Glutamatergic neuron (in vitro differentiated cells): Measurements from ENCODE around the gene CEP170. TPM values are rescaled to one million over a fixed set of nuclear protein-coding genes. Genes with fewer than 3 reads are reported as not detected.

Experiments used
- DNase-seq: peaks from one replicate; pipeline ENCODE4 v3.0.0; 2022
- H3K27ac Mint-ChIP-seq: one replicate; pipeline ENCODE4 v1.8.0; 2020; ENCODE audit warnings: mild to moderate bottlenecking, mixed read lengths, inconsistent platforms; ENCODE audit not compliant: unreplicated experiment
- H3K27me3 Mint-ChIP-seq: one replicate; pipeline ENCODE4 v1.8.0; 2020; ENCODE audit warnings: mild to moderate bottlenecking, moderate library complexity, mixed read lengths, inconsistent platforms; ENCODE audit not compliant: unreplicated experiment
- H3K36me3 Mint-ChIP-seq: one replicate; pipeline ENCODE4 v1.8.0; 2020; ENCODE audit warnings: mild to moderate bottlenecking, mixed read lengths, inconsistent platforms; ENCODE audit not compliant: unreplicated experiment
- H3K4me1 Mint-ChIP-seq: one replicate; pipeline ENCODE4 v1.8.0; 2020; ENCODE audit warnings: mild to moderate bottlenecking, low read depth, mixed read lengths, inconsistent platforms; ENCODE audit not compliant: unreplicated experiment
- H3K4me3 Mint-ChIP-seq: one replicate; pipeline ENCODE4 v1.8.0; 2020; ENCODE audit warnings: mild to moderate bottlenecking, mixed read lengths, inconsistent platforms; ENCODE audit not compliant: unreplicated experiment
- H3K9me3 Mint-ChIP-seq: one replicate; pipeline ENCODE4 v1.8.0; 2020; ENCODE audit warnings: mild to moderate bottlenecking, moderate library complexity, mixed read lengths, inconsistent platforms; ENCODE audit not compliant: unreplicated experiment
- total RNA-seq: library from RNA; stranded (reverse); fragmentation: NEBNext Ultra II Directional; extraction: Animal tissue kit (Norgen Biotek cat#: 25700); gene quantifications from one replicate; pipeline ENCODE4 v1.2.1, GENCODE V29; 2021; ENCODE audit not compliant: unreplicated experiment
- TF ChIP-seq, protein P1 (sequence below): fragments of 200-600 bp; sonication (generic); IDR thresholded peaks from one replicate; pipeline ENCODE4 v1.5.0; 2021; ENCODE audit not compliant: partially characterized antibody, unreplicated experiment

CEP170 gene
- total RNA-seq, 1 donor from 2014 or later, result 450 TPM

- TF ChIP-seq, protein P1, sequence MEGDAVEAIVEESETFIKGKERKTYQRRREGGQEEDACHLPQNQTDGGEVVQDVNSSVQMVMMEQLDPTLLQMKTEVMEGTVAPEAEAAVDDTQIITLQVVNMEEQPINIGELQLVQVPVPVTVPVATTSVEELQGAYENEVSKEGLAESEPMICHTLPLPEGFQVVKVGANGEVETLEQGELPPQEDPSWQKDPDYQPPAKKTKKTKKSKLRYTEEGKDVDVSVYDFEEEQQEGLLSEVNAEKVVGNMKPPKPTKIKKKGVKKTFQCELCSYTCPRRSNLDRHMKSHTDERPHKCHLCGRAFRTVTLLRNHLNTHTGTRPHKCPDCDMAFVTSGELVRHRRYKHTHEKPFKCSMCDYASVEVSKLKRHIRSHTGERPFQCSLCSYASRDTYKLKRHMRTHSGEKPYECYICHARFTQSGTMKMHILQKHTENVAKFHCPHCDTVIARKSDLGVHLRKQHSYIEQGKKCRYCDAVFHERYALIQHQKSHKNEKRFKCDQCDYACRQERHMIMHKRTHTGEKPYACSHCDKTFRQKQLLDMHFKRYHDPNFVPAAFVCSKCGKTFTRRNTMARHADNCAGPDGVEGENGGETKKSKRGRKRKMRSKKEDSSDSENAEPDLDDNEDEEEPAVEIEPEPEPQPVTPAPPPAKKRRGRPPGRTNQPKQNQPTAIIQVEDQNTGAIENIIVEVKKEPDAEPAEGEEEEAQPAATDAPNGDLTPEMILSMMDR, result no peak
- no peak overlapping the region for H3K4me3 Mint-ChIP-seq
- DNase-seq, result no peak
- no peak overlapping the region for H3K27ac Mint-ChIP-seq
- H3K36me3 Mint-ChIP-seq, result no peaks in the 10 kb centered on the region
- peaks cover 13% of the 10 kb centered on the region for H3K4me1 Mint-ChIP-seq
- no peaks in the 10 kb centered on the region for H3K27me3 Mint-ChIP-seq
- H3K9me3 Mint-ChIP-seq, result no peaks in the 10 kb centered on the region
These were observed 18.9 kb upstream of the CEP170 start for GRCh38 chr1:243273945-243274344.

- TF ChIP-seq, protein P1, result no peak
- no peak for DNase-seq
- H3K27me3 Mint-ChIP-seq, result no peaks in the 10 kb centered on the region
- H3K4me1 Mint-ChIP-seq, result peaks cover 15% of the 10 kb centered on the region
- H3K36me3 Mint-ChIP-seq, result no peaks in the 10 kb centered on the region
- H3K9me3 Mint-ChIP-seq, result no peaks in the 10 kb centered on the region
- H3K27ac Mint-ChIP-seq, result no peak overlapping the region
- H3K4me3 Mint-ChIP-seq, result no peak overlapping the region
These were observed 18.4 kb upstream of the CEP170 start for GRCh38 chr1:243273506-243273905.

GRCh38 chr1:243272401-243272800 lies 17.3 kb upstream of the CEP170 start:
- no peaks in the 10 kb centered on the region for H3K27me3 Mint-ChIP-seq
- peaks cover 2% of the 10 kb centered on the region for H3K9me3 Mint-ChIP-seq
- no peak for DNase-seq
- no peak overlapping the region for H3K27ac Mint-ChIP-seq
- H3K4me1 Mint-ChIP-seq, result peaks cover 17% of the 10 kb centered on the region
- no peak overlapping the region for H3K4me3 Mint-ChIP-seq
- TF ChIP-seq, protein P1, result no peak
- H3K36me3 Mint-ChIP-seq, result no peaks in the 10 kb centered on the region

DNA sequence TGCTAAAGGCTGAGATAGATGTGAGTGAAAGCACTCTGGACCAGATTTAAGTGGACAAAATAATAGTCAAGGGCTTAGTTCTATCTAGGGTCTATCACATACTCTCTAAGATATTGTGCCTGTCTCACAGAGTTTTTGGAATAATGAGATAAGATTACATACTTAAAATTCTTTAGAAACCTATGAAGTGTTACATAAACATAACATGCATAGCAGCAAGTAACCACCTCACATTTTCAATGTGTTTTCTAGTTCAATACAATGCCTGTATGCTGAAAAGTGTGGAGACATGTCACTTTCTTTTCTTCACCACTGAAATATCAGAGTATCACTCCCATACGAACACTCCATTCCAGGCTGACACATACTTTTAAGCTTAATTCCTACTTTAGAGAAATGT lies 16.9 kb upstream of the CEP170 start:
- H3K4me1 Mint-ChIP-seq, result peaks cover 17% of the 10 kb centered on the region
- no peak for DNase-seq
- H3K27ac Mint-ChIP-seq, result no peak overlapping the region

GRCh38 chr1:243270097-243270864 lies 15.2 kb upstream of the CEP170 start:
- Mint-ChIP-seq H3K36me3 (no peaks in the 10 kb centered on the region), H3K9me3 (peaks cover 2% of the 10 kb centered on the region), H3K27ac (no peak overlapping the region), H3K27me3 (no peaks in the 10 kb centered on the region), H3K4me3 (no peak overlapping the region), H3K4me1 (peaks cover 17% of the 10 kb centered on the region)
- TF ChIP-seq, protein P1, result no peak
- no peak for DNase-seq

More for the DNA sequence above, 16.9 kb upstream of the CEP170 start:
- Mint-ChIP-seq H3K9me3 (peaks cover 2% of the 10 kb centered on the region), H3K36me3 (no peaks in the 10 kb centered on the region), H3K4me3 (no peak overlapping the region), H3K27me3 (no peaks in the 10 kb centered on the region)
- TF ChIP-seq, protein P1, result no peak
